WTC11 (cell line): Measurements from ENCODE around the gene TLR4. TPM values are rescaled to one million over a fixed set of nuclear protein-coding genes. Genes with fewer than 3 reads are reported as not detected.

ENCODE experiments used
- ATAC-seq: fragments of 200-7000 bp; cut with Tn5 transposase; 2 replicates; pipeline ENCODE4 v1.10.0; 2021; ENCODE audit warnings: mild to moderate bottlenecking, moderate library complexity
- CTCF ChIA-PET: fragments of 300-600 bp; sonication (Branson Sonifier 250); formaldehyde crosslinking; loops from one replicate; lab custom pipeline; 2021; ENCODE audit warnings: antibody characterized with exemption; lab: Charles Lee
- POLR2A ChIA-PET: fragments of 350-600 bp; sonication (Branson Sonifier 250); formaldehyde crosslinking; loops from one replicate; lab custom pipeline; 2021; ENCODE audit warnings: antibody characterized with exemption; lab: Charles Lee
- DNase-seq: peaks from one replicate; pipeline ENCODE4 v3.0.0; 2021; ENCODE audit warnings: low spot score
- H3K27ac Mint-ChIP-seq: 2 replicates; pipeline ENCODE4 v1.8.0; 2021; ENCODE audit warnings: mixed read lengths
- H3K27me3 Mint-ChIP-seq: 2 replicates; pipeline ENCODE4 v1.8.0; 2021; ENCODE audit warnings: low read depth, mild to moderate bottlenecking, moderate library complexity, mixed read lengths
- H3K36me3 Mint-ChIP-seq: 2 replicates; pipeline ENCODE4 v1.8.0; 2021; ENCODE audit warnings: mixed read lengths
- H3K4me1 Mint-ChIP-seq: 2 replicates; pipeline ENCODE4 v1.8.0; 2022; ENCODE audit warnings: mixed read lengths
- H3K4me3 Mint-ChIP-seq: 2 replicates; pipeline ENCODE4 v1.8.0; 2021; ENCODE audit warnings: mild to moderate bottlenecking, moderate library complexity, mixed read lengths
- H3K9me3 Mint-ChIP-seq: 2 replicates; pipeline ENCODE4 v1.8.0; 2021; ENCODE audit warnings: mixed read lengths
- AR ChIP-seq: fragments of 250-450 bp; sonication (Bioruptor Pico); IDR thresholded peaks from 2 replicates; pipeline ENCODE4 v1.9.0; 2021; ENCODE audit warnings: mild to moderate bottlenecking
- CBFB ChIP-seq: sonication (generic); formaldehyde crosslinking; IDR thresholded peaks from 2 replicates; pipeline ENCODE4 v1.8.1; 2022; ENCODE audit warnings: mild to moderate bottlenecking, low read depth, missing genetic modification reagents
- CTCF ChIP-seq: fragments of 200-600 bp; IDR thresholded peaks from 2 replicates; pipeline ENCODE4 v1.8.0; 2022; ENCODE audit warnings: antibody characterized with exemption
- EMX1 ChIP-seq: fragments of 250-450 bp; sonication (Bioruptor Pico); IDR thresholded peaks from 2 replicates; pipeline ENCODE4 v1.8.0; 2021; ENCODE audit warnings: mild to moderate bottlenecking
- FOXJ3 ChIP-seq: sonication (generic); formaldehyde crosslinking; IDR thresholded peaks from 2 replicates; pipeline ENCODE4 v1.9.0; 2021; ENCODE audit warnings: missing genetic modification reagents, mild to moderate bottlenecking, borderline replicate concordance
- FOXK1 ChIP-seq: sonication (generic); formaldehyde crosslinking; IDR thresholded peaks from 2 replicates; pipeline ENCODE4 v1.8.0; 2022; ENCODE audit warnings: mild to moderate bottlenecking, moderate library complexity, missing genetic modification reagents
- FOXP1 ChIP-seq: sonication (generic); formaldehyde crosslinking; IDR thresholded peaks from 2 replicates; pipeline ENCODE4 v1.8.0; 2022; ENCODE audit warnings: missing genetic modification reagents, mild to moderate bottlenecking, moderate library complexity, borderline replicate concordance
- HMGA2 ChIP-seq: fragments of 250-450 bp; sonication (Bioruptor Pico); IDR thresholded peaks from 2 replicates; pipeline ENCODE4 v1.4.0; 2021; ENCODE audit warnings: mild to moderate bottlenecking, moderate library complexity
- IRF2 ChIP-seq: sonication (generic); formaldehyde crosslinking; IDR thresholded peaks from 2 replicates; pipeline ENCODE4 v1.8.0; 2022; ENCODE audit warnings: low read depth, missing genetic modification reagents, borderline replicate concordance
- MYBL2 ChIP-seq: sonication (generic); formaldehyde crosslinking; IDR thresholded peaks from 2 replicates; pipeline ENCODE4 v1.8.1; 2023; ENCODE audit warnings: mild to moderate bottlenecking, moderate library complexity, missing genetic modification reagents
- ZNF121 ChIP-seq: sonication (generic); formaldehyde crosslinking; IDR thresholded peaks from 2 replicates; pipeline ENCODE4 v1.8.0; 2023; ENCODE audit warnings: missing genetic modification reagents
- ZNF138 ChIP-seq: sonication (generic); formaldehyde crosslinking; conservative IDR thresholded peaks from 2 replicates; pipeline ENCODE4 v1.8.1; 2022; ENCODE audit warnings: mild to moderate bottlenecking, moderate library complexity, missing genetic modification reagents
- ZNF219 ChIP-seq: sonication (generic); formaldehyde crosslinking; IDR thresholded peaks from 2 replicates; pipeline ENCODE4 v1.8.0; 2023; ENCODE audit warnings: missing genetic modification reagents, mild to moderate bottlenecking, borderline replicate concordance
- ZNF263 ChIP-seq: sonication (generic); formaldehyde crosslinking; IDR thresholded peaks from 2 replicates; pipeline ENCODE4 v1.8.1; 2022; ENCODE audit warnings: low read depth, mild to moderate bottlenecking, moderate library complexity, missing genetic modification reagents
- ZNF317 ChIP-seq: sonication (generic); formaldehyde crosslinking; IDR thresholded peaks from 2 replicates; pipeline ENCODE4 v1.8.1; 2023; ENCODE audit warnings: low read depth, mild to moderate bottlenecking, moderate library complexity, missing genetic modification reagents, borderline replicate concordance
- ZNF532 ChIP-seq: fragments of 250-450 bp; sonication (Bioruptor Pico); IDR thresholded peaks from 2 replicates; pipeline ENCODE4 v1.9.0; 2021; ENCODE audit warnings: mild to moderate bottlenecking, borderline replicate concordance
- total RNA-seq: library from RNA; stranded (reverse); gene quantifications from 3 replicates; pipeline ENCODE4 v1.2.3, GENCODE V29; 2021
- TF ChIP-seq, protein P1 (sequence below): sonication (generic); formaldehyde crosslinking; IDR thresholded peaks from 2 replicates; pipeline ENCODE4 v1.8.0; 2023; ENCODE audit warnings: missing genetic modification reagents
- TF ChIP-seq, protein P2 (sequence below): sonication (generic); formaldehyde crosslinking; conservative IDR thresholded peaks from 2 replicates; pipeline ENCODE4 v1.8.1; 2023; ENCODE audit warnings: mild to moderate bottlenecking, low read depth, missing genetic modification reagents, moderate library complexity
- TF ChIP-seq, protein P3 (sequence below): sonication (generic); formaldehyde crosslinking; IDR thresholded peaks from 2 replicates; pipeline ENCODE4 v1.8.1; 2023; ENCODE audit warnings: mild to moderate bottlenecking, missing genetic modification reagents
- TF ChIP-seq, protein P4 (sequence below): sonication (generic); formaldehyde crosslinking; IDR thresholded peaks from 2 replicates; pipeline ENCODE4 v1.8.1; 2023; ENCODE audit warnings: mild to moderate bottlenecking, missing genetic modification reagents, moderate library complexity

Gene TLR4
- total RNA-seq, 1 experiment from 2014 or later = 0.11 TPM

DNA sequence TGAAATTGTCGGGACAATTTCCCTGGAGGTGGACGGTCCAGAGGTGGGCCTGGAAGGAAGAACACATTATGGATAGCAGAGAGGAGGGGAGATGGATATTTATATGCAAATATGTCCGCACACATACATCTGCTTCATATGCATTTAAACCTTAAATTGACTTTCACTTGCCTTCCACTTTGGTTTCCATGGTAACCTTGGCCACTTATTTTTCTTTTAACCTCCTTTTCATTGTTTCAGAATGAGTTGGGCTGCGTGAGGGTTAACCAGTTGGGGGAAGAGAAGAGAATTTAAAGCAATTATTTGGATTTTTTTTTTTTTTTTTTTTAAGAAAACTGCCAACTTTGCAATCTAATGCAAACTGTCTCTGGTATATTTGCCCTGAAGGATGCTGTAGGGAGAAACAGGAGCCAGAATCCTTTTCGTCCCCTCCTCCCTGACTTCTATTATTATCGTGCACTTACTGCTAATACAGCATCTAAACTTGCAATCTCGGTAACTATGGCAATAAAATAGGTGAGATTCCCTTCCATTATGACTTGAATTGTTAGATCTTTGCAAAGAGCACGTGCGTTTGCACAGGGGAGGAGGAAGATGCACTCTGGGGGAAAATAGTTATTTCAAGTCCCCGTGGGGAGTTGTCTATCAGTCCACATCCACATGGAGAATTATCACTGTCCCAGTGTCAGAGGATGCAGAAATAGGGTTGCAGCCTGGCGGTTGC lies 35.6 kb downstream of the TLR4 start (continued):
- TF ChIP-seq FOXJ3 (CRISPR knock-in tag) = no peak

DNA sequence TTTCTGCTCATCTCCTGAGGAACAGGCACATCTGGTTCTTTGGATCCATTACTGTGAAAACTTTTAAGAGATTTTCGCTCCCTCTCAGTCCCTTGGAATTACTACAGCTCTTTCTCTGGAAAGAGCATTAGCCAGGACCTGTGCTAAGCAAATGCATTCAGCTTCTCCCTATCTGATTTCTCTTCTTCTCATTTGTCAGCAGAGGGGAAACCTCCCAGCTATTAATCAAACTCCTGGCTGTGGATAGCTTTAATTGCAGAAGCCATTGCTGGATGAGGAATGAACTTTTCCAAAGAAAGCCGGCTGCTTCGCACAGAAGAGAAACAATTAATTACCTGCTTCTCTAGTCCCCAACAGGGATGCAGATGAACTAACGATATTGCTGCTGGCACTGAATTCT lies 37.9 kb downstream of the TLR4 start:
- H3K4me1 Mint-ChIP-seq = peaks cover 10% of the 10 kb centered on the region
- POLR2A ChIA-PET = no interaction called here
- no peak overlapping the region for H3K4me3 Mint-ChIP-seq
- no peak overlapping the region for H3K27ac Mint-ChIP-seq
- CTCF ChIA-PET = no interaction called here
- H3K36me3 Mint-ChIP-seq = peaks cover 2% of the 10 kb centered on the region
- ATAC-seq = no peak
- H3K27me3 Mint-ChIP-seq = peaks cover 27% of the 10 kb centered on the region
- peaks cover 3% of the 10 kb centered on the region; the same call in 1 of the 2 replicates for H3K9me3 Mint-ChIP-seq
- no peak for DNase-seq
- TF ChIP-seq CTCF (no peak), EMX1 (CRISPR knock-in tag) (no peak), ZNF263 (CRISPR knock-in tag) (no peak), MYBL2 (CRISPR knock-in tag) (no peak), FOXK1 (CRISPR knock-in tag) (no peak), ZNF138 (CRISPR knock-in tag) (no peak), ZNF532 (CRISPR knock-in tag) (no peak), ZNF219 (CRISPR knock-in tag) (no peak), IRF2 (no peak), ZNF121 (CRISPR knock-in tag) (no peak), ZNF317 (no peak), AR (CRISPR knock-in tag) (no peak), HMGA2 (CRISPR knock-in tag) (no peak), FOXP1 (CRISPR knock-in tag) (no peak), CBFB (CRISPR knock-in tag) (no peak)
- TF ChIP-seq, protein P1, sequence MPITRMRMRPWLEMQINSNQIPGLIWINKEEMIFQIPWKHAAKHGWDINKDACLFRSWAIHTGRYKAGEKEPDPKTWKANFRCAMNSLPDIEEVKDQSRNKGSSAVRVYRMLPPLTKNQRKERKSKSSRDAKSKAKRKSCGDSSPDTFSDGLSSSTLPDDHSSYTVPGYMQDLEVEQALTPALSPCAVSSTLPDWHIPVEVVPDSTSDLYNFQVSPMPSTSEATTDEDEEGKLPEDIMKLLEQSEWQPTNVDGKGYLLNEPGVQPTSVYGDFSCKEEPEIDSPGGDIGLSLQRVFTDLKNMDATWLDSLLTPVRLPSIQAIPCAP (CRISPR knock-in tag) = no peak
- TF ChIP-seq, protein P2, sequence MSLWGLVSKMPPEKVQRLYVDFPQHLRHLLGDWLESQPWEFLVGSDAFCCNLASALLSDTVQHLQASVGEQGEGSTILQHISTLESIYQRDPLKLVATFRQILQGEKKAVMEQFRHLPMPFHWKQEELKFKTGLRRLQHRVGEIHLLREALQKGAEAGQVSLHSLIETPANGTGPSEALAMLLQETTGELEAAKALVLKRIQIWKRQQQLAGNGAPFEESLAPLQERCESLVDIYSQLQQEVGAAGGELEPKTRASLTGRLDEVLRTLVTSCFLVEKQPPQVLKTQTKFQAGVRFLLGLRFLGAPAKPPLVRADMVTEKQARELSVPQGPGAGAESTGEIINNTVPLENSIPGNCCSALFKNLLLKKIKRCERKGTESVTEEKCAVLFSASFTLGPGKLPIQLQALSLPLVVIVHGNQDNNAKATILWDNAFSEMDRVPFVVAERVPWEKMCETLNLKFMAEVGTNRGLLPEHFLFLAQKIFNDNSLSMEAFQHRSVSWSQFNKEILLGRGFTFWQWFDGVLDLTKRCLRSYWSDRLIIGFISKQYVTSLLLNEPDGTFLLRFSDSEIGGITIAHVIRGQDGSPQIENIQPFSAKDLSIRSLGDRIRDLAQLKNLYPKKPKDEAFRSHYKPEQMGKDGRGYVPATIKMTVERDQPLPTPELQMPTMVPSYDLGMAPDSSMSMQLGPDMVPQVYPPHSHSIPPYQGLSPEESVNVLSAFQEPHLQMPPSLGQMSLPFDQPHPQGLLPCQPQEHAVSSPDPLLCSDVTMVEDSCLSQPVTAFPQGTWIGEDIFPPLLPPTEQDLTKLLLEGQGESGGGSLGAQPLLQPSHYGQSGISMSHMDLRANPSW (CRISPR knock-in tag) = no peak
- TF ChIP-seq, protein P3, sequence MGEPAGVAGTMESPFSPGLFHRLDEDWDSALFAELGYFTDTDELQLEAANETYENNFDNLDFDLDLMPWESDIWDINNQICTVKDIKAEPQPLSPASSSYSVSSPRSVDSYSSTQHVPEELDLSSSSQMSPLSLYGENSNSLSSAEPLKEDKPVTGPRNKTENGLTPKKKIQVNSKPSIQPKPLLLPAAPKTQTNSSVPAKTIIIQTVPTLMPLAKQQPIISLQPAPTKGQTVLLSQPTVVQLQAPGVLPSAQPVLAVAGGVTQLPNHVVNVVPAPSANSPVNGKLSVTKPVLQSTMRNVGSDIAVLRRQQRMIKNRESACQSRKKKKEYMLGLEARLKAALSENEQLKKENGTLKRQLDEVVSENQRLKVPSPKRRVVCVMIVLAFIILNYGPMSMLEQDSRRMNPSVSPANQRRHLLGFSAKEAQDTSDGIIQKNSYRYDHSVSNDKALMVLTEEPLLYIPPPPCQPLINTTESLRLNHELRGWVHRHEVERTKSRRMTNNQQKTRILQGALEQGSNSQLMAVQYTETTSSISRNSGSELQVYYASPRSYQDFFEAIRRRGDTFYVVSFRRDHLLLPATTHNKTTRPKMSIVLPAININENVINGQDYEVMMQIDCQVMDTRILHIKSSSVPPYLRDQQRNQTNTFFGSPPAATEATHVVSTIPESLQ (CRISPR knock-in tag) = no peak
- TF ChIP-seq, protein P4, sequence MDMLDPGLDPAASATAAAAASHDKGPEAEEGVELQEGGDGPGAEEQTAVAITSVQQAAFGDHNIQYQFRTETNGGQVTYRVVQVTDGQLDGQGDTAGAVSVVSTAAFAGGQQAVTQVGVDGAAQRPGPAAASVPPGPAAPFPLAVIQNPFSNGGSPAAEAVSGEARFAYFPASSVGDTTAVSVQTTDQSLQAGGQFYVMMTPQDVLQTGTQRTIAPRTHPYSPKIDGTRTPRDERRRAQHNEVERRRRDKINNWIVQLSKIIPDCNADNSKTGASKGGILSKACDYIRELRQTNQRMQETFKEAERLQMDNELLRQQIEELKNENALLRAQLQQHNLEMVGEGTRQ (CRISPR knock-in tag) = no peak
